HCT116 (cell line): ENCODE results near the gene CHST11. TPM values are rescaled to one million over a fixed set of nuclear protein-coding genes. Genes with fewer than 3 reads are reported as not detected.

Experiments used
- ATAC-seq: fragments of 200-7000 bp; cut with Tn5 transposase; 2 replicates; pipeline ENCODE4 v1.9.1; 2020; ENCODE audit warnings: mild to moderate bottlenecking, moderate library complexity
- BruUV-seq: library from RNA; stranded (reverse); fragments of 400-500 nt; replicated peaks from 2 replicates; lab custom pipeline; 2021; lab: Mats Ljungman, UMichigan
- CTCF ChIA-PET: fragments of 300-600 bp; sonication (Branson Sonifier 250); formaldehyde crosslinking; loops from one replicate; lab custom pipeline; 2021; ENCODE audit warnings: antibody characterized with exemption; lab: Charles Lee
- POLR2A ChIA-PET: fragments of 300-600, 350-600 bp; sonication (Branson Sonifier 250); formaldehyde crosslinking; loops from one replicate; lab custom pipeline; 2021; ENCODE audit warnings: antibody characterized with exemption; lab: Charles Lee
- RAD21 ChIA-PET, 2 experiments: fragments of 300-600 bp; sonication (Branson Sonifier 250); formaldehyde crosslinking; loops; one replicate each; lab custom pipeline; 2023; ENCODE audit warnings: low total read pairs in 2 of 2; ENCODE audit not compliant: uncharacterized antibody in 2 of 2, unreplicated experiment in 2 of 2, low non-redundant PET in 1 of 2; lab: Charles Lee
- DNase-seq: peaks from one replicate; pipeline ENCODE4 v3.0.0-alpha.2; 2010; ENCODE audit warnings: low read depth, low spot score
- H2AFZ ChIP-seq: fragments of 200-600 bp; shearing (Covaris generic), sonication (generic); 2 replicates; pipeline ENCODE4 v1.6.1; 2017; ENCODE audit warnings: low read depth, mixed run types, mixed read lengths, antibody characterized with exemption, low read length; ENCODE audit not compliant: poor library complexity, severe bottlenecking
- H3K27ac ChIP-seq: 2 replicates; pipeline ENCODE4 v1.5.1; 2012; ENCODE audit warnings: low read depth, low read length
- H3K27me3 ChIP-seq: fragments of 200-600 bp; sonication (generic); 2 replicates; pipeline ENCODE4 v1.6.1; 2016; ENCODE audit warnings: mixed run types, low read length, mixed read lengths; ENCODE audit not compliant: insufficient read depth
- H3K36me3 ChIP-seq, 2 experiments: fragments of 200-500 bp in 1 of 2; fragments of 200-600 bp in 1 of 2; sonication (Bioruptor generic) in 1 of 2; sonication (generic) in 1 of 2; 2 replicates each; pipeline versions ENCODE4 v1.5.1 to v1.6.1; 2014 to 2016; ENCODE audit warnings: low read length in 2 of 2, inconsistent platforms in 1 of 2, mixed read lengths in 1 of 2, mixed run types in 1 of 2; ENCODE audit not compliant: insufficient read depth in 2 of 2, control insufficient read depth in 1 of 2
- H3K4me1 ChIP-seq, 2 experiments: fragments of 200-600 bp in 1 of 2; sonication (generic) in 1 of 2; 2 replicates each; pipeline versions ENCODE4 v1.5.1 to v1.6.1; 2012 to 2017; ENCODE audit warnings: low read length in 2 of 2, inconsistent platforms in 1 of 2, mild to moderate bottlenecking in 1 of 2, mixed read lengths in 1 of 2, mixed run types in 1 of 2, moderate library complexity in 1 of 2; ENCODE audit not compliant: insufficient read depth in 2 of 2, control insufficient read depth in 1 of 2
- H3K4me2 ChIP-seq: fragments of 200-600 bp; sonication (generic); 2 replicates; pipeline ENCODE4 v1.6.1; 2017; ENCODE audit warnings: mixed run types, low read length, mixed read lengths
- H3K4me3 ChIP-seq, 2 experiments: fragments of 200-600 bp in 1 of 2; sonication (generic) in 1 of 2; replicated peaks in 1 of 2; 2 replicates each; pipeline ENCODE4 v1.5.1; 2011 to 2016; ENCODE audit warnings: low read length in 2 of 2, control low read depth in 1 of 2, low read depth in 1 of 2, mild to moderate bottlenecking in 1 of 2, mixed read lengths in 1 of 2, mixed run types in 1 of 2
- H3K79me2 ChIP-seq: fragments of 200-600 bp; sonication (generic); 2 replicates; pipeline ENCODE4 v1.6.1; 2017; ENCODE audit warnings: mild to moderate bottlenecking, mixed run types, low read length, moderate library complexity, mixed read lengths; ENCODE audit not compliant: insufficient read depth
- H3K9ac ChIP-seq: fragments of 200-600 bp; sonication (generic); 2 replicates; pipeline ENCODE4 v1.6.1; 2016; ENCODE audit warnings: low read length, mixed read lengths
- H3K9me2 ChIP-seq: fragments of 200-600 bp; sonication (generic), shearing (Covaris generic); 2 replicates; pipeline ENCODE4 v1.6.1; 2017; ENCODE audit warnings: mixed run types, mild to moderate bottlenecking, moderate library complexity; ENCODE audit not compliant: insufficient read depth
- H3K9me3 ChIP-seq, 2 experiments: fragments of 200-500 bp in 1 of 2; fragments of 200-600 bp in 1 of 2; sonication (Bioruptor generic) in 1 of 2; sonication (generic) in 1 of 2; 2 replicates each; pipeline ENCODE4 v1.6.1; 2014 to 2017; ENCODE audit warnings: low read length in 2 of 2, mixed read lengths in 2 of 2, inconsistent platforms in 1 of 2, low read depth in 1 of 2, mild to moderate bottlenecking in 1 of 2, mixed run types in 1 of 2, moderate library complexity in 1 of 2; ENCODE audit not compliant: control insufficient read depth in 1 of 2, insufficient read depth in 1 of 2
- H4K20me1 ChIP-seq: fragments of 200-600 bp; sonication (generic), shearing (Covaris generic); 2 replicates; pipeline ENCODE4 v1.6.1; 2017; ENCODE audit warnings: mixed run types, mild to moderate bottlenecking, moderate library complexity; ENCODE audit not compliant: insufficient read depth
- ATF3 ChIP-seq: IDR thresholded peaks from 2 replicates; pipeline ENCODE4 v1.6.1; 2012
- CTCF ChIP-seq, 3 experiments: fragments of 200-600 bp in 1 of 3; sonication (generic) in 1 of 3; IDR thresholded peaks in 2 of 3; conservative IDR thresholded peaks in 1 of 3; 2 replicates each; pipeline ENCODE4 v1.5.1; 2012 to 2017; ENCODE audit warnings: low read depth in 2 of 3, low read length in 2 of 3, antibody characterized with exemption in 1 of 3, borderline replicate concordance in 1 of 3, control low read depth in 1 of 3, mild to moderate bottlenecking in 1 of 3, mixed read lengths in 1 of 3, mixed run types in 1 of 3, moderate library complexity in 1 of 3; ENCODE audit not compliant: insufficient read depth in 1 of 3
- EGR1 ChIP-seq: IDR thresholded peaks from 2 replicates; pipeline ENCODE4 v1.6.1; 2012; ENCODE audit warnings: low read depth
- ELF1 ChIP-seq: IDR thresholded peaks from 2 replicates; pipeline ENCODE4 v1.6.1; 2012; ENCODE audit warnings: low read depth, borderline replicate concordance
- EZH2 ChIP-seq: fragments of 200-600 bp; sonication (generic); IDR thresholded peaks from 2 replicates; pipeline ENCODE4 v1.6.1; 2017; ENCODE audit warnings: antibody characterized with exemption, mixed run types
- EZH2phosphoT487 ChIP-seq: fragments of 200-600 bp; IDR thresholded peaks from 2 replicates; pipeline ENCODE4 v1.6.1; 2018; ENCODE audit warnings: antibody characterized with exemption, borderline replicate concordance
- MAX ChIP-seq: IDR thresholded peaks from 2 replicates; pipeline ENCODE4 v1.6.1; 2012
- POLR2A ChIP-seq: IDR thresholded peaks from 2 replicates; pipeline ENCODE4 v1.7.0; 2011; ENCODE audit warnings: borderline replicate concordance; ENCODE audit not compliant: insufficient read depth, insufficient read length; ENCODE audit errors: extremely low read depth
- POLR2AphosphoS5 ChIP-seq: IDR thresholded peaks from 2 replicates; pipeline ENCODE4 v1.6.1; 2011; ENCODE audit warnings: mild to moderate bottlenecking, low read depth, low read length, moderate library complexity
- RAD21 ChIP-seq: IDR thresholded peaks from 2 replicates; pipeline ENCODE4 v1.6.1; 2012; ENCODE audit warnings: low read depth, mild to moderate bottlenecking
- REST ChIP-seq: IDR thresholded peaks from 2 replicates; pipeline ENCODE4 v1.6.1; 2012; ENCODE audit warnings: low read depth
- SIN3A ChIP-seq: IDR thresholded peaks from 2 replicates; pipeline ENCODE4 v1.6.1; 2012; ENCODE audit warnings: low read depth
- SP1 ChIP-seq: IDR thresholded peaks from 2 replicates; pipeline ENCODE4 v1.6.1; 2012; ENCODE audit warnings: low read depth
- SRF ChIP-seq: IDR thresholded peaks from 2 replicates; pipeline ENCODE4 v1.6.1; 2012; ENCODE audit warnings: low read depth
- TCF7L2 ChIP-seq: IDR thresholded peaks from 2 replicates; pipeline ENCODE4 v1.7.0; 2011; ENCODE audit warnings: borderline replicate concordance, inconsistent platforms; ENCODE audit not compliant: insufficient read depth, insufficient read length; ENCODE audit errors: extremely low read depth
- YY1 ChIP-seq: IDR thresholded peaks from 2 replicates; pipeline ENCODE4 v1.6.1; 2011; ENCODE audit warnings: low read length, low read depth, moderate library complexity, mild to moderate bottlenecking; ENCODE audit not compliant: insufficient replicate concordance; ENCODE audit errors: extremely low read depth
- ZBTB33 ChIP-seq: IDR thresholded peaks from 2 replicates; pipeline ENCODE4 v1.6.1; 2011; ENCODE audit warnings: mild to moderate bottlenecking, low read length, moderate library complexity; ENCODE audit not compliant: insufficient replicate concordance; ENCODE audit errors: extremely low read depth
- ZFX ChIP-seq: fragments of 450-650 bp; IDR thresholded peaks from 2 replicates; pipeline ENCODE4 v1.6.1; 2017
- ZNF274 ChIP-seq: fragments of 200-500 bp; sonication (Bioruptor generic); IDR thresholded peaks from 2 replicates; pipeline ENCODE4 v1.6.1; 2014; ENCODE audit warnings: mild to moderate bottlenecking, low read depth, low read length, inconsistent platforms
- intact Hi-C: fragments of 100-400 bp; cut with micrococcal nuclease; formaldehyde crosslinking; loops from 2 replicates; pipeline ENCODE4 v1.10.0; 2022
- total RNA-seq: library from RNA; stranded (reverse); gene quantifications from one replicate; pipeline ENCODE4 v1.2.1, GENCODE V29; 2021; ENCODE audit not compliant: unreplicated experiment

CHST11 gene
- total RNA-seq, 1 experiment from 2014 or later, result 10.1 TPM

- Histone ChIP-seq H3K4me1 (no peaks in the 10 kb centered on the region), H3K9ac (no peak overlapping the region), H3K27me3 (no peaks in the 10 kb centered on the region), H3K4me2 (no peak overlapping the region), H3K4me3 (no peak overlapping the region), H3K9me3 (no peaks in the 10 kb centered on the region), H3K27ac (no peak overlapping the region), H2AFZ (no peak overlapping the region), H3K9me2 (no peaks in the 10 kb centered on the region), H4K20me1 (no peaks in the 10 kb centered on the region), H3K36me3 (no peaks in the 10 kb centered on the region), H3K79me2 (no peaks in the 10 kb centered on the region)
- no peak for ATAC-seq
- CTCF ChIA-PET, result no interaction called here
- POLR2A ChIA-PET, result no interaction called here
- no TSS peak for BruUV-seq
- intact Hi-C loops, result no loop called here
- no peak for DNase-seq
- RAD21 ChIA-PET, result no interaction called here
- TF ChIP-seq ELF1 (no peak), MAX (no peak), EZH2phosphoT487 (no peak), YY1 (no peak), RAD21 (no peak), ZNF274 (no peak), POLR2AphosphoS5 (no peak), SIN3A (no peak), SP1 (no peak), EZH2 (no peak), ZFX (no peak), SRF (no peak), ZBTB33 (no peak), CTCF (IDR thresholded peaks at IDR 0.05 in 2 of 3, conservative IDR thresholded peaks at IDR 0.05 in 1 of 3; ENCODE audit: borderline replicate concordance in 1 of 3, insufficient read depth in 1 of 3, low read depth in 2 of 3, low read length in 2 of 3) (no peak), ATF3 (no peak), POLR2A (no peak), REST (no peak), TCF7L2 (no peak), EGR1 (no peak)
These were observed 164.2 kb downstream of the CHST11 start for GRCh38 chr12:104620837-104621531.
